ENCODE data around the gene KYAT1.

Gene KYAT1

GRCh38 chr9:128881884-128882676 lies at the start of gene KYAT1, which contains the start of gene LRRC8A:
Gene KYAT1 (minus strand): TSS chr9:128881950. CDS start chr9:128845405, 36,545 bp downstream.
Gene LRRC8A (plus strand): TSS chr9:128882133. CDS start chr9:128907165, 25,032 bp downstream.
- peak; percentile 89 for DNase-seq

- no peak for DNase-seq
Observed at GRCh38 chr9:128929560-128929959, 47.8 kb upstream of the KYAT1 start.

GRCh38 chr9:128928624-128929023 lies 46.9 kb upstream of the KYAT1 start:
- DNase-seq: no peak

GRCh38 chr9:128927731-128928411 lies 46.1 kb upstream of the KYAT1 start:
- DNase-seq: no peak

- no peak for DNase-seq
Observed at GRCh38 chr9:128923493-128923883, 41.7 kb upstream of the KYAT1 start.

GRCh38 chr9:128921881-128922763 lies 40.4 kb upstream of the KYAT1 start:
- DNase-seq: no peak

- DNase-seq: no peak
Observed at GRCh38 chr9:128920381-128921058, 38.8 kb upstream of the KYAT1 start, which contains the start of gene PHYHD1. Gene PHYHD1 (plus strand): TSS chr9:128920982. CDS start chr9:128922324, 1,342 bp downstream.

- DNase-seq: no peak
Observed at GRCh38 chr9:128919402-128920089, 37.8 kb upstream of the KYAT1 start.

- no peak for DNase-seq
Observed at GRCh38 chr9:128918921-128919320, 37.2 kb upstream of the KYAT1 start.

GRCh38 chr9:128917151-128917849 lies 35.5 kb upstream of the KYAT1 start:
- DNase-seq: no peak

GRCh38 chr9:128916745-128917144 lies 35.0 kb upstream of the KYAT1 start:
- DNase-seq: no peak

- peak; percentile 24 for DNase-seq
Observed at GRCh38 chr9:128916204-128916603, 34.5 kb upstream of the KYAT1 start.

GRCh38 chr9:128913995-128914772 lies 32.4 kb upstream of the KYAT1 start:
- DNase-seq: no peak

GRCh38 chr9:128913048-128913900 lies 31.5 kb upstream of the KYAT1 start:
- no peak for DNase-seq

GRCh38 chr9:128912270-128912853 lies 30.6 kb upstream of the KYAT1 start:
- DNase-seq: no peak

- DNase-seq: no peak
Observed at GRCh38 chr9:128911529-128912035, 29.8 kb upstream of the KYAT1 start.

- no peak for DNase-seq
Observed at GRCh38 chr9:128910906-128911305, 29.2 kb upstream of the KYAT1 start.

GRCh38 chr9:128909859-128910258 lies 28.1 kb upstream of the KYAT1 start:
- no peak for DNase-seq

- DNase-seq: no peak
Observed at GRCh38 chr9:128908372-128908771, 26.6 kb upstream of the KYAT1 start.

Measured in T1000 (cell line).